Tibial nerve (tissue), 4 donors: ENCODE data around the gene MED13L.

Experiments used
- EP300 ChIP-seq, 2 donors: sonication (generic); formaldehyde crosslinking; IDR thresholded peaks; one replicate each; pipeline ENCODE4 v1.6.1; 2017; ENCODE audit warnings: antibody characterized with exemption in 2 of 2, mild to moderate bottlenecking in 1 of 2
- POLR2A ChIP-seq, 2 donors: fragments of 450-650 bp; IDR thresholded peaks; one replicate each; pipeline ENCODE4 v1.6.1; 2017; ENCODE audit warnings: antibody characterized with exemption in 2 of 2, mild to moderate bottlenecking in 2 of 2, moderate library complexity in 2 of 2
- TF ChIP-seq, protein P1 (sequence below), 5 experiments: fragments of 200-600 bp in 3 of 5; fragments of 450-650 bp in 2 of 5; sonication (generic) in 3 of 5; IDR thresholded peaks; one replicate each; pipeline ENCODE4 v1.5.1; 2016 to 2019; ENCODE audit warnings: antibody characterized with exemption in 5 of 5, mild to moderate bottlenecking in 3 of 5, moderate library complexity in 2 of 5

DNA sequence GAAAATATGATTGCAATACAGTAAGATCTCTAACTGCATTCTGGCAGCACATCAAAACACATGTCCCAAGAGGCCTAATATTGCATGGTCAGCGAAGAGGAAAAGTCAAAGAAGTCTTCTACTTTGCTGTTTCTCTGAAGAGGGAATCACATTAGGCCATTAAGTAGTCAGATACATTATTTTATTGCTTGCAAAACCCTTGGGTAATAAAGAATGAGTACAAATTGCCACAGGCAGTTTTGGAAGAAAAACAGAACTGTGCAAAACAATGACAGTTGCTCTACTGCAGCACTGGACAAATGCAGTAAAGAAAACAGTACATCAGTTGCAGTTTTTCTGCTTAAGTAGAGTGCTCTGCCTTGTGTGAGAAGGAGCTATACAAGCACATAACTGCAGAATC, 211.9 kb downstream of the MED13L start:
- TF ChIP-seq, protein P1, sequence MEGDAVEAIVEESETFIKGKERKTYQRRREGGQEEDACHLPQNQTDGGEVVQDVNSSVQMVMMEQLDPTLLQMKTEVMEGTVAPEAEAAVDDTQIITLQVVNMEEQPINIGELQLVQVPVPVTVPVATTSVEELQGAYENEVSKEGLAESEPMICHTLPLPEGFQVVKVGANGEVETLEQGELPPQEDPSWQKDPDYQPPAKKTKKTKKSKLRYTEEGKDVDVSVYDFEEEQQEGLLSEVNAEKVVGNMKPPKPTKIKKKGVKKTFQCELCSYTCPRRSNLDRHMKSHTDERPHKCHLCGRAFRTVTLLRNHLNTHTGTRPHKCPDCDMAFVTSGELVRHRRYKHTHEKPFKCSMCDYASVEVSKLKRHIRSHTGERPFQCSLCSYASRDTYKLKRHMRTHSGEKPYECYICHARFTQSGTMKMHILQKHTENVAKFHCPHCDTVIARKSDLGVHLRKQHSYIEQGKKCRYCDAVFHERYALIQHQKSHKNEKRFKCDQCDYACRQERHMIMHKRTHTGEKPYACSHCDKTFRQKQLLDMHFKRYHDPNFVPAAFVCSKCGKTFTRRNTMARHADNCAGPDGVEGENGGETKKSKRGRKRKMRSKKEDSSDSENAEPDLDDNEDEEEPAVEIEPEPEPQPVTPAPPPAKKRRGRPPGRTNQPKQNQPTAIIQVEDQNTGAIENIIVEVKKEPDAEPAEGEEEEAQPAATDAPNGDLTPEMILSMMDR (IDR thresholded peaks at IDR 0.05), result no peak
- TF ChIP-seq EP300 (IDR thresholded peaks at IDR 0.05) (peak in 1 of 2 donors; percentile 47), POLR2A (IDR thresholded peaks at IDR 0.05) (no peak)
